ENCODE results near the gene FKBP15.

- TF ChIP-seq CTCF (IDR thresholded peaks at IDR 0.05) (no peak), POLR2AphosphoS5 (IDR thresholded peaks at IDR 0.05) (no peak), EP300 (IDR thresholded peaks at IDR 0.05) (no peak)
Observed at GRCh38 chr9:113221800-113222481, 864 bp upstream of the FKBP15 start.

All from upper lobe of left lung (tissue), 4 donors.